ENCODE results near the gene GPC1. TPM values are rescaled to one million over a fixed set of nuclear protein-coding genes. Genes with fewer than 3 reads are reported as not detected.
"Not testable (repeated sequence)": the region's sequence is repeated elsewhere in the genome, so short reads cannot be mapped to it uniquely, and the experiment has no call there.

GPC1 gene
- total and polyA plus RNA-seq, 2 donors (not counting 1 experiment from before 2014, with no cell fraction given): 1.2 to 3.3 TPM

DNA sequence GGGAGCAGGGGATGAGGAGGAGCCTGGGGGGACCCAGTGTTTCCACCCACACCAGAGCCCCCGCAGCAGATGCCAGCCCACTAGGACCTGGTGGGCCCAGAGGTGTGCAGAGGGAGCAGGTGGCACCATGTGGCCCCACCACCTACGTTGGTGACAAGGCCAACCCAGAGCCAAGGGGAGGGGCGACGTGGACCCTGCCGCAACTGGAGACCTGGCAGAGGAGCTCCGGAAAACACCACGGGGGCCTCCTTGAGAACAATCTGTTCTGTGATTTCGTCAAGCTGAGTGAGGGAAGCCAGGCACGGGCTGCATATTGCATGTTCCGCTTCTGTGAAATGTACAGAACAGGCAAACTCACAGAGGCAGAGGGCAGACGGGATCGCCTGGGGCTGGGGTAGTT lies 49.1 kb upstream of the GPC1 start:
- Histone ChIP-seq H3K27ac (ENCODE audit: low read length in 2 of 2) (no peak overlapping the region), H3K4me2 (replicated peaks; ENCODE audit: low read depth, low read length, poor library complexity, severe bottlenecking) (no peak overlapping the region), H2AFZ (ENCODE audit: insufficient read depth, low read depth, low read length, poor library complexity, severe bottlenecking) (no peak overlapping the region), H3K4me3 (ENCODE audit: control extremely low read depth in 1 of 5, extremely low read depth in 1 of 5, insufficient read depth in 1 of 5, low read depth in 2 of 5, low read length in 4 of 5) (no peak overlapping the region), H3K9me3 (ENCODE audit: control extremely low read depth in 1 of 3, control insufficient read depth in 2 of 3, insufficient read depth in 1 of 3, low read length in 2 of 3) (no peaks in the 10 kb centered on the region), H3K4me1 (ENCODE audit: control insufficient read depth in 2 of 2, insufficient read depth in 2 of 2, low read length in 2 of 2) (no peaks in the 10 kb centered on the region), H3K79me2 (ENCODE audit: control insufficient read depth, insufficient read depth, low read length) (no peaks in the 10 kb centered on the region), H3K27me3 (replicated peaks in 1 of 4; ENCODE audit: control extremely low read depth in 1 of 4, control insufficient read depth in 3 of 4, insufficient read depth in 4 of 4, low read length in 3 of 4) (no peaks in the 10 kb centered on the region), H3K36me3 (replicated peaks in 1 of 2; ENCODE audit: control extremely low read depth in 1 of 2, control insufficient read depth in 1 of 2, extremely low read depth in 1 of 2, insufficient read depth in 2 of 2, low read length in 1 of 2) (no peaks in the 10 kb centered on the region), H4K20me1 (ENCODE audit: control insufficient read depth, insufficient read depth, low read length, poor library complexity, severe bottlenecking) (no peaks in the 10 kb centered on the region), H3K9ac (ENCODE audit: low read length) (no peak overlapping the region)
- ATAC-seq (ENCODE audit: low read depth): no peak
- POLR2A ChIA-PET: no interaction called here
- DNase-seq: no peak
- Mint-ChIP-seq H3K4me1 (no peaks in the 10 kb centered on the region), H3K9me3 (ENCODE audit: insufficient read depth) (no peaks in the 10 kb centered on the region), H3K4me3 (no peak overlapping the region), H3K27ac (no peak overlapping the region), H3K27me3 (peaks cover 6% of the 10 kb centered on the region)
- TF ChIP-seq, protein P1, sequence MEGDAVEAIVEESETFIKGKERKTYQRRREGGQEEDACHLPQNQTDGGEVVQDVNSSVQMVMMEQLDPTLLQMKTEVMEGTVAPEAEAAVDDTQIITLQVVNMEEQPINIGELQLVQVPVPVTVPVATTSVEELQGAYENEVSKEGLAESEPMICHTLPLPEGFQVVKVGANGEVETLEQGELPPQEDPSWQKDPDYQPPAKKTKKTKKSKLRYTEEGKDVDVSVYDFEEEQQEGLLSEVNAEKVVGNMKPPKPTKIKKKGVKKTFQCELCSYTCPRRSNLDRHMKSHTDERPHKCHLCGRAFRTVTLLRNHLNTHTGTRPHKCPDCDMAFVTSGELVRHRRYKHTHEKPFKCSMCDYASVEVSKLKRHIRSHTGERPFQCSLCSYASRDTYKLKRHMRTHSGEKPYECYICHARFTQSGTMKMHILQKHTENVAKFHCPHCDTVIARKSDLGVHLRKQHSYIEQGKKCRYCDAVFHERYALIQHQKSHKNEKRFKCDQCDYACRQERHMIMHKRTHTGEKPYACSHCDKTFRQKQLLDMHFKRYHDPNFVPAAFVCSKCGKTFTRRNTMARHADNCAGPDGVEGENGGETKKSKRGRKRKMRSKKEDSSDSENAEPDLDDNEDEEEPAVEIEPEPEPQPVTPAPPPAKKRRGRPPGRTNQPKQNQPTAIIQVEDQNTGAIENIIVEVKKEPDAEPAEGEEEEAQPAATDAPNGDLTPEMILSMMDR (IDR thresholded peaks at IDR 0.05): no peak
- TF ChIP-seq EZH2 (IDR thresholded peaks at IDR 0.05; ENCODE audit: borderline replicate concordance, insufficient read depth, low read depth, low read length, poor library complexity, severe bottlenecking): no peak
- 92% methylated on average over 12 of the region's 12 CpGs for WGBS (ENCODE audit: insufficient coverage)
- intact Hi-C loops (cut with micrococcal nuclease): no loop called here
- CTCF ChIA-PET: no interaction called here

DNA sequence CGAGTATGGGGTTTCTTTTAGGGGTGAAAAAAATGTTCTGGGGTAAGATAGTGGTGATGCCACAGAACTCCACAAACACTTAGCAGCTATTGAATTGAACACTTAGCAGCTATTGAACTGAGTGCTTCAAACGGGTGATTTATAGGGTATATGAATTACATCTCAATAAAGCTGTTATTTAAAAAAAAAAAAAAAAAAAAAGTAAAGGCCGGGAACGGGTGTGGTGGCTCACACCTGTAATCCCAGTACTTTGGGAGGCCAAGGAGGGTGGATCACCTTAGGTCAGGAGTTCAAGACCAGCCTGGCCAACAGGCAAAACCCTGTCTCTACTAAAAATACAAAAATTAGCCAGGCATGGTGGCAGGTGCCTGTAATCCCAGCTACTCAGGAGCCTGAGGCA lies 48.7 kb upstream of the GPC1 start:
- POLR2A ChIA-PET; H3K4me3 ChIP-seq (ENCODE audit: control extremely low read depth in 1 of 5, extremely low read depth in 1 of 5, insufficient read depth in 1 of 5, low read depth in 2 of 5, low read length in 4 of 5); H3K4me3 Mint-ChIP-seq; H3K27me3 ChIP-seq (replicated peaks in 1 of 4; ENCODE audit: control extremely low read depth in 1 of 4, control insufficient read depth in 3 of 4, insufficient read depth in 4 of 4, low read length in 3 of 4); H3K4me1 Mint-ChIP-seq; intact Hi-C loops (cut with micrococcal nuclease); H3K79me2 ChIP-seq (ENCODE audit: control insufficient read depth, insufficient read depth, low read length); H3K27ac Mint-ChIP-seq; H3K4me2 ChIP-seq (replicated peaks; ENCODE audit: low read depth, low read length, poor library complexity, severe bottlenecking); H3K9me3 Mint-ChIP-seq (ENCODE audit: insufficient read depth); H4K20me1 ChIP-seq (ENCODE audit: control insufficient read depth, insufficient read depth, low read length, poor library complexity, severe bottlenecking); H3K4me1 ChIP-seq (ENCODE audit: control insufficient read depth in 2 of 2, insufficient read depth in 2 of 2, low read length in 2 of 2); DNase-seq; H2AFZ ChIP-seq (ENCODE audit: insufficient read depth, low read depth, low read length, poor library complexity, severe bottlenecking); ATAC-seq (ENCODE audit: low read depth); H3K9ac ChIP-seq (ENCODE audit: low read length); H3K36me3 ChIP-seq (replicated peaks in 1 of 2; ENCODE audit: control extremely low read depth in 1 of 2, control insufficient read depth in 1 of 2, extremely low read depth in 1 of 2, insufficient read depth in 2 of 2, low read length in 1 of 2); H3K9me3 ChIP-seq (ENCODE audit: control extremely low read depth in 1 of 3, control insufficient read depth in 2 of 3, insufficient read depth in 1 of 3, low read length in 2 of 3); H3K27ac ChIP-seq (ENCODE audit: low read length in 2 of 2); H3K27me3 Mint-ChIP-seq: not testable (repeated sequence)
- no CpG with 5 or more reads among the region's 4 CpGs for WGBS (ENCODE audit: insufficient coverage)
- CTCF ChIA-PET: interaction anchor here (0.7 kb wide), 1 partner anchor 28 kb away, joined by 3 read pairs; no protein-coding TSS in a partner anchor
